ENCODE results near the gene GNB3. TPM values are rescaled to one million over a fixed set of nuclear protein-coding genes. Genes with fewer than 3 reads are reported as not detected.

The GNB3 gene
- total RNA-seq, 1 donor from 2014 or later, result 4.2 TPM

DNA sequence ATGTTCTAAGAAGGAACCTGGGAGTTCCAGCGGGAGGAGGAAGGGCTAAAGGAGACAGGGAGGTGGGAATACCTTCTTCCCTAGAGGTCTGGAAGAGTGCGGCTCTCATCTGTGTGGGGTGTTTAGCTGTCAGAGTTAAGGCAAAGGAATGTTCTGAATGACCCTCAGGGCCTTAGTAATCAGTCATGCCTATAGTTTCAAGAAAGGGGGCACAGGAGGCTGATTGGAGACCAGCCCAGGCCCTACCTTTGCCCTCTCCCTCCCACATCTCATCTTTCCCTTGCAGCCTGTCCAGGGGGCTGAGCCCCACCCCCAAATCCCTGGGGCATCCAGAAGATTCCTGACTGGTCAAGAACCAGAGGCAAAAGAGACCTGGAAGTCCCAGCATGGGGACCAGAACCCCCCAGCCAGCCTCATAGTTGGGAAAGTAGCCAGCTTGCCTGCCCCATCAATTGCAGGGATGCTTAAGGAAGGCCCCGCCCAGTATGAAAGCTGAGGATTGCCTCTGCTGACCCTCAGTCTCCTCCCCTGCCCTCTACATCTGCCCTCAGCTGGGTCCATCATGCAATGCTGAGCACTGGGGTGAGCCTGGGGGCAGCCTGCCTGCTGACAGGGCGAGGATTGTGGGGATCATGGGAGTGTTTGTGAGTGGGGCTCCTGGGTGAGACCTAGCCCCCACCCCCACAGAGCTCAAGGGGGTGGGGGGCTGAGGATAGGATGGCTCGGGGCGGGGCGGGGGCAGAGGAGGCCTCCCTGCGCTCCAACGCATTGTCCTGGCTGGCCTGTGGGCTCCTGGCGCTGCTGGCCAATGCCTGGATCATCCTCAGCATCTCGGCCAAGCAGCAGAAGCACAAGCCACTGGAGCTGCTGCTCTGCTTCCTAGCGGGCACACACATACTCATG, 17.3 kb upstream of the GNB3 start:
- no peak overlapping the region for H3K4me3 ChIP-seq (ENCODE audit: low read depth, low read length)
- no peak for DNase-seq (ENCODE audit: low read depth)
- TF ChIP-seq, protein P1, sequence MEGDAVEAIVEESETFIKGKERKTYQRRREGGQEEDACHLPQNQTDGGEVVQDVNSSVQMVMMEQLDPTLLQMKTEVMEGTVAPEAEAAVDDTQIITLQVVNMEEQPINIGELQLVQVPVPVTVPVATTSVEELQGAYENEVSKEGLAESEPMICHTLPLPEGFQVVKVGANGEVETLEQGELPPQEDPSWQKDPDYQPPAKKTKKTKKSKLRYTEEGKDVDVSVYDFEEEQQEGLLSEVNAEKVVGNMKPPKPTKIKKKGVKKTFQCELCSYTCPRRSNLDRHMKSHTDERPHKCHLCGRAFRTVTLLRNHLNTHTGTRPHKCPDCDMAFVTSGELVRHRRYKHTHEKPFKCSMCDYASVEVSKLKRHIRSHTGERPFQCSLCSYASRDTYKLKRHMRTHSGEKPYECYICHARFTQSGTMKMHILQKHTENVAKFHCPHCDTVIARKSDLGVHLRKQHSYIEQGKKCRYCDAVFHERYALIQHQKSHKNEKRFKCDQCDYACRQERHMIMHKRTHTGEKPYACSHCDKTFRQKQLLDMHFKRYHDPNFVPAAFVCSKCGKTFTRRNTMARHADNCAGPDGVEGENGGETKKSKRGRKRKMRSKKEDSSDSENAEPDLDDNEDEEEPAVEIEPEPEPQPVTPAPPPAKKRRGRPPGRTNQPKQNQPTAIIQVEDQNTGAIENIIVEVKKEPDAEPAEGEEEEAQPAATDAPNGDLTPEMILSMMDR (conservative IDR thresholded peaks at IDR 0.05; ENCODE audit: low read depth, low read length), result no peak

GRCh38 chr12:6824085-6824775, 16.5 kb upstream of the GNB3 start:
- TF ChIP-seq, protein P1 (conservative IDR thresholded peaks at IDR 0.05; ENCODE audit: low read depth, low read length), result no peak
- no peak overlapping the region for H3K4me3 ChIP-seq (ENCODE audit: low read depth, low read length)
- no peak for DNase-seq (ENCODE audit: low read depth)

GRCh38 chr12:6824901-6825381, 15.8 kb upstream of the GNB3 start:
- DNase-seq (ENCODE audit: low read depth), result no peak
- H3K4me3 ChIP-seq (ENCODE audit: low read depth, low read length), result no peak overlapping the region
- TF ChIP-seq, protein P1 (conservative IDR thresholded peaks at IDR 0.05; ENCODE audit: low read depth, low read length), result no peak

DNA sequence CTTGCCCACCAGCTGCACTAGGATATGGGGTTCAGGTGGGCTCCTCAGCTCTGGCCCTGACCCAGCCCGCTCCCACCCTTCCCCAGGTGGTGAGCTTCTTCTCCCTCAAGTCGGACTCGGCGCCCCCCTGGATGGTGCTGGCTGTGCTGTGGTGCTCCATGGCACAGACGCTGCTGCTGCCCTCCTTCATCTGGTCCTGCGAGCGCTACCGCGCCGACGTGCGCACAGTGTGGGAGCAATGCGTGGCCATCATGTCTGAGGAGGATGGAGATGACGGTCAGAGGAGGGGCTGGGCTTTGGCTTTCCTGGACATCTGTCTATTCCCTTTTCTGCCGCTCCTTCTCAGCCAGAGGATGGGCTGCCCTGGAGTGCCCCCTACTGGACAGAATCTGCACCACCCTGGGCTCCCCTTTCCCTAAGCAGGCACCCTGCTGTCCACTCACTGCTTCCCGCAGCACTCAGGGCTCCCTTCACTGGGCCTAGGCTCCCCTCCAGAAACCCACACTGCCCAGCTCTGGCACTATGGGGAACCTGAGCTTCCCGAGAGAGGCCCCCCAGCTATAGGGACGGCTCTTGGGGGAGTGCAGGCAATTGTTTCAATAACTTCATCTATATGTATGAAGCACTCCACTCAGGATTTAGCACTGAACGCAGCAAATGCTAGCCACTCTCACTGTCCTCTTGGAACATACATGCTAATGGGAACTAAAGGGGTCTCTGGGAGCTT, 15.2 kb upstream of the GNB3 start:
- DNase-seq (ENCODE audit: low read depth), result peak; percentile 18
- TF ChIP-seq, protein P1 (conservative IDR thresholded peaks at IDR 0.05; ENCODE audit: low read depth, low read length), result peak; percentile 95
- H3K4me3 ChIP-seq (ENCODE audit: low read depth, low read length), result no peak overlapping the region

- no peak for DNase-seq (ENCODE audit: low read depth)
- no peak overlapping the region for H3K4me3 ChIP-seq (ENCODE audit: low read depth, low read length)
- TF ChIP-seq, protein P1 (conservative IDR thresholded peaks at IDR 0.05; ENCODE audit: low read depth, low read length), result no peak
Measured at GRCh38 chr12:6826125-6826733, 14.5 kb upstream of the GNB3 start.

DNA sequence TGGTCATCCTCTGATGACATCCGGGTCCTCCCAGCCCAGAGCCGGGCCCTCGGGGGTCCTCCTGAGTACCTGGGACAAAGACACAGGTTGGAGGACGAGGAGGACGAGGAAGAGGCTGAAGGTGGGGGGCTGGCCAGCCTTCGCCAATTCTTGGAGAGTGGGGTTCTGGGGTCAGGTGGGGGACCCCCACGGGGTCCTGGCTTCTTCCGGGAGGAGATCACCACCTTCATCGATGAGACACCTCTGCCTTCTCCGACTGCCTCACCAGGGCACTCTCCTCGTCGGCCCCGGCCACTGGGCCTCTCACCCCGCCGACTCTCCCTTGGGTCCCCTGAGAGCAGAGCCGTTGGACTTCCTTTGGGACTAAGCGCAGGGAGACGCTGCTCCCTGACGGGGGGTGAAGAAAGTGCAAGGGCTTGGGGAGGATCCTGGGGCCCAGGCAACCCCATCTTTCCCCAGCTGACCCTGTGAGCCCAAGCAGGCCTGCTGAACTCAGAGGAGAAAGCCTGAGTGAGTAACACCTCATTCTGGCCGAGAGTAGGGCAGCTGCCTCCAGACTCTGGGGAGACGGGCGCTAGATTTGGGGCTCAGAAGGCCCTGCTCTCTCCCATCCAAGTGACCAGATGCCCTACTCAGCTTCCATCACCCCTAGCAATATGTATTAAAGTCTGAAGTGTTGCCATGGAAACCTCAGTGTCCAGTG, 13.8 kb upstream of the GNB3 start:
- TF ChIP-seq, protein P1 (conservative IDR thresholded peaks at IDR 0.05; ENCODE audit: low read depth, low read length), result no peak
- DNase-seq (ENCODE audit: low read depth), result no peak
- H3K4me3 ChIP-seq (ENCODE audit: low read depth, low read length), result no peak overlapping the region

All from epithelial cell of proximal tubule (primary cell).